ENCODE measurements around the gene MLIP. TPM values are rescaled to one million over a fixed set of nuclear protein-coding genes. Genes with fewer than 3 reads are reported as not detected.

The MLIP gene
- total RNA-seq, 4 donors from 2014 or later = 4.0 to 20.6 (median 10.1) TPM

GRCh38 chr6:54308289-54308985 is 197.2 kb downstream of the MLIP start, which contains the start of gene TINAG:
TSS of gene TINAG (plus strand) at chr6:54308441. CDS start at chr6:54308551, 110 bp downstream.
- intact Hi-C loops (cut with DNase I; ENCODE audit: low total_unique reads) = no loop called here
- no peak for DNase-seq (ENCODE audit: low spot score in 2 of 2)
- no peak within 1 kb of the TSS for H3K4me3 ChIP-seq (ENCODE audit: low read depth, poor library complexity, severe bottlenecking)
- 85 to 86% methylated on average over 10 of the region's 10 CpGs for WGBS, 2 donors
- TF ChIP-seq CTCF (IDR thresholded peaks at IDR 0.05) (no peak), POLR2A (IDR thresholded peaks at IDR 0.05) (no peak)

GRCh38 chr6:54308986-54309315 is 197.7 kb downstream of the MLIP start:
- H3K4me3 ChIP-seq (ENCODE audit: low read depth, poor library complexity, severe bottlenecking) = no peak overlapping the region
- TF ChIP-seq CTCF (IDR thresholded peaks at IDR 0.05) = no peak
- TF ChIP-seq POLR2A (IDR thresholded peaks at IDR 0.05) = no peak
- intact Hi-C loops (cut with DNase I; ENCODE audit: low total_unique reads) = no loop called here
- DNase-seq (ENCODE audit: low spot score in 2 of 2) = no peak
- 79 to 88% methylated on average over 4 of the region's 4 CpGs for WGBS, 2 donors

GRCh38 chr6:54310377-54311152 is 199.3 kb downstream of the MLIP start:
- TF ChIP-seq CTCF (IDR thresholded peaks at IDR 0.05) = no peak
- no peak for TF ChIP-seq POLR2A (IDR thresholded peaks at IDR 0.05)
- H3K4me3 ChIP-seq (ENCODE audit: low read depth, poor library complexity, severe bottlenecking) = no peak overlapping the region
- intact Hi-C loops (cut with DNase I; ENCODE audit: low total_unique reads) = no loop called here
- 83 to 93% methylated on average over 1 of the region's 1 CpG for WGBS, 2 donors
- no peak for DNase-seq (ENCODE audit: low spot score in 2 of 2)

- no peak overlapping the region for H3K4me3 ChIP-seq (ENCODE audit: low read depth, poor library complexity, severe bottlenecking)
- 58 to 61% methylated on average over 4 of the region's 4 CpGs for WGBS, 2 donors
- intact Hi-C loops (cut with DNase I; ENCODE audit: low total_unique reads) = no loop called here
- TF ChIP-seq POLR2A (IDR thresholded peaks at IDR 0.05) (no peak), CTCF (IDR thresholded peaks at IDR 0.05) (no peak)
- DNase-seq (ENCODE audit: low spot score in 2 of 2) = no peak
Measured at GRCh38 chr6:54315656-54316055, 204.4 kb downstream of the MLIP start.

Other genes starting within 250 kb of the MLIP start
- gene TINAG, start 197.0 kb downstream of the MLIP start, total RNA-seq = not detected

All from lower leg skin (tissue), 4 donors.